Endothelial cell (in vitro differentiated cells): ENCODE results near the gene CYP39A1. TPM values are rescaled to one million over a fixed set of nuclear protein-coding genes. Genes with fewer than 3 reads are reported as not detected.

Experiments
- DNase-seq: peaks from one replicate; pipeline ENCODE4 v3.0.0; 2021; ENCODE audit warnings: low spot score
- H3K27ac Mint-ChIP-seq: one replicate; pipeline ENCODE4 v1.8.0; 2021; ENCODE audit warnings: mixed read lengths, inconsistent platforms; ENCODE audit not compliant: unreplicated experiment
- H3K27me3 Mint-ChIP-seq: one replicate; pipeline ENCODE4 v1.8.0; 2021; ENCODE audit warnings: mild to moderate bottlenecking, moderate library complexity, mixed read lengths, inconsistent platforms; ENCODE audit not compliant: unreplicated experiment
- H3K36me3 Mint-ChIP-seq: one replicate; pipeline ENCODE4 v1.8.0; 2021; ENCODE audit warnings: mild to moderate bottlenecking, low read depth, mixed read lengths, inconsistent platforms; ENCODE audit not compliant: unreplicated experiment
- H3K4me1 Mint-ChIP-seq: one replicate; pipeline ENCODE4 v1.8.0; 2021; ENCODE audit warnings: mild to moderate bottlenecking, mixed read lengths, inconsistent platforms; ENCODE audit not compliant: unreplicated experiment
- H3K4me3 Mint-ChIP-seq: one replicate; pipeline ENCODE4 v1.8.0; 2021; ENCODE audit warnings: mild to moderate bottlenecking, mixed read lengths, inconsistent platforms; ENCODE audit not compliant: unreplicated experiment
- H3K9me3 Mint-ChIP-seq: one replicate; pipeline ENCODE4 v1.8.0; 2021; ENCODE audit warnings: mixed read lengths, inconsistent platforms; ENCODE audit not compliant: unreplicated experiment
- total RNA-seq: library from RNA; stranded (reverse); fragmentation: NEBNext Ultra II Directional; extraction: Animal tissue kit (Norgen Biotek cat#: 25700); gene quantifications from one replicate; pipeline ENCODE4 v1.2.1, GENCODE V29; 2021; ENCODE audit not compliant: unreplicated experiment
- TF ChIP-seq, protein P1 (sequence below): fragments of 200-600 bp; sonication (generic); IDR thresholded peaks from one replicate; pipeline ENCODE4 v1.5.0; 2021; ENCODE audit warnings: antibody characterized with exemption; ENCODE audit not compliant: unreplicated experiment

The CYP39A1 gene
- total RNA-seq, 1 donor from 2014 or later = 2.5 TPM

DNA sequence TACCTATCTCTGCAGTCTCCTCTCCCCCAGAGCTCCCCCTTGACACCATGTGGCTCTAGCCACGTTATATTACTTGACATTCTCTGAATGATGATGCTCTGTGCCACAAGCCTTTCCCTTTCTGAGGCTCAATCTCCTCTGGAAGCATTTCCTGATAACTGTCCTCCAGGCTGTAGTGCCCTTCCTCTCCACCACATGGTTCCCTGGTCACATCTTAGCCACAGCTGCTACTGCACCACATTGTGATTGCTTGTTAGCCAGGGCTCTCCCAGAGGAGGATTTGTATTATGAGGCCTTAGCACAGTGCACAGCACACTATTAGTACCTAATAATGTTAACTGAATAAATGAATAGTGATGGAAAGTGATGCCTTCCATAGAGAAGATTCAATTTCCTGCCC is 97.5 kb downstream of the CYP39A1 start:
- no peaks in the 10 kb centered on the region for H3K36me3 Mint-ChIP-seq
- no peaks in the 10 kb centered on the region for H3K27me3 Mint-ChIP-seq
- no peaks in the 10 kb centered on the region for H3K9me3 Mint-ChIP-seq
- H3K4me1 Mint-ChIP-seq = peaks cover 11% of the 10 kb centered on the region
- DNase-seq = no peak
- TF ChIP-seq, protein P1, sequence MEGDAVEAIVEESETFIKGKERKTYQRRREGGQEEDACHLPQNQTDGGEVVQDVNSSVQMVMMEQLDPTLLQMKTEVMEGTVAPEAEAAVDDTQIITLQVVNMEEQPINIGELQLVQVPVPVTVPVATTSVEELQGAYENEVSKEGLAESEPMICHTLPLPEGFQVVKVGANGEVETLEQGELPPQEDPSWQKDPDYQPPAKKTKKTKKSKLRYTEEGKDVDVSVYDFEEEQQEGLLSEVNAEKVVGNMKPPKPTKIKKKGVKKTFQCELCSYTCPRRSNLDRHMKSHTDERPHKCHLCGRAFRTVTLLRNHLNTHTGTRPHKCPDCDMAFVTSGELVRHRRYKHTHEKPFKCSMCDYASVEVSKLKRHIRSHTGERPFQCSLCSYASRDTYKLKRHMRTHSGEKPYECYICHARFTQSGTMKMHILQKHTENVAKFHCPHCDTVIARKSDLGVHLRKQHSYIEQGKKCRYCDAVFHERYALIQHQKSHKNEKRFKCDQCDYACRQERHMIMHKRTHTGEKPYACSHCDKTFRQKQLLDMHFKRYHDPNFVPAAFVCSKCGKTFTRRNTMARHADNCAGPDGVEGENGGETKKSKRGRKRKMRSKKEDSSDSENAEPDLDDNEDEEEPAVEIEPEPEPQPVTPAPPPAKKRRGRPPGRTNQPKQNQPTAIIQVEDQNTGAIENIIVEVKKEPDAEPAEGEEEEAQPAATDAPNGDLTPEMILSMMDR = no peak
- no peak overlapping the region for H3K4me3 Mint-ChIP-seq
- H3K27ac Mint-ChIP-seq = no peak overlapping the region

- H3K36me3 Mint-ChIP-seq = peaks cover 1% of the 10 kb centered on the region
- H3K4me3 Mint-ChIP-seq = no peak overlapping the region
- no peaks in the 10 kb centered on the region for H3K9me3 Mint-ChIP-seq
- H3K27me3 Mint-ChIP-seq = peaks cover 1% of the 10 kb centered on the region
- DNase-seq = no peak
- peaks cover 4% of the 10 kb centered on the region for H3K4me1 Mint-ChIP-seq
- TF ChIP-seq, protein P1 = no peak
- no peak overlapping the region for H3K27ac Mint-ChIP-seq
Measured at GRCh38 chr6:46549155-46549554, 103.5 kb downstream of the CYP39A1 start.

GRCh38 chr6:46541556-46541955 is 111.1 kb downstream of the CYP39A1 start:
- Mint-ChIP-seq H3K9me3 (no peaks in the 10 kb centered on the region), H3K36me3 (peaks cover 4% of the 10 kb centered on the region), H3K4me1 (no peaks in the 10 kb centered on the region), H3K4me3 (no peak overlapping the region), H3K27me3 (peaks cover 4% of the 10 kb centered on the region), H3K27ac (no peak overlapping the region)
- TF ChIP-seq, protein P1 = no peak
- DNase-seq = no peak

DNA sequence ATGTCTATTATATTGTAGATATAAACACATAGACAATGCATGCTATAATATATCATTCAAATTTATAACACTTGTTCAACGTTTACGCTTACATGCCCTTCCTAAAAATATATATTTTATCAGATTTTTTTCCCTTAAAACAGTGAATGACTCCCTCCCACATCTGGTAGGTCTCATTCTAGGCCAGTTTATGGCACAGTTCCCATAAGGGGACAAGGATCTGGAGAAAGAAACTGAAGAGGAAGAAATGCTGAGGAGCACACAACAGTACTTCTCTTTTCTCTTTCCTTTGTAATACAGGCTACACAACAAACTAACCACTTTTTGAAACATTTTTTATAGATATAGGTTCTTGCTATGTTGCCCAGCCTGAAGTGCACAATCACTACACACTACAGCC is 112.8 kb downstream of the CYP39A1 start:
- H3K9me3 Mint-ChIP-seq = no peaks in the 10 kb centered on the region

GRCh38 chr6:46538800-46539480 is 113.7 kb downstream of the CYP39A1 start:
- no peaks in the 10 kb centered on the region for H3K4me1 Mint-ChIP-seq

More for the DNA sequence above, 112.8 kb downstream of the CYP39A1 start:
- Mint-ChIP-seq H3K27me3 (peaks cover 4% of the 10 kb centered on the region), H3K4me3 (no peak overlapping the region), H3K4me1 (no peaks in the 10 kb centered on the region), H3K36me3 (peaks cover 4% of the 10 kb centered on the region), H3K27ac (no peak overlapping the region)
- TF ChIP-seq, protein P1 = no peak
- no peak for DNase-seq

More at GRCh38 chr6:46538800-46539480, 113.7 kb downstream of the CYP39A1 start:
- Mint-ChIP-seq H3K36me3 (peaks cover under 1% of the 10 kb centered on the region), H3K27me3 (peaks cover 4% of the 10 kb centered on the region), H3K27ac (no peak overlapping the region), H3K4me3 (no peak overlapping the region), H3K9me3 (no peaks in the 10 kb centered on the region)
- no peak for DNase-seq
- TF ChIP-seq, protein P1 = no peak
